Measurements from ENCODE around the gene KIRREL3.

Gene KIRREL3

DNA sequence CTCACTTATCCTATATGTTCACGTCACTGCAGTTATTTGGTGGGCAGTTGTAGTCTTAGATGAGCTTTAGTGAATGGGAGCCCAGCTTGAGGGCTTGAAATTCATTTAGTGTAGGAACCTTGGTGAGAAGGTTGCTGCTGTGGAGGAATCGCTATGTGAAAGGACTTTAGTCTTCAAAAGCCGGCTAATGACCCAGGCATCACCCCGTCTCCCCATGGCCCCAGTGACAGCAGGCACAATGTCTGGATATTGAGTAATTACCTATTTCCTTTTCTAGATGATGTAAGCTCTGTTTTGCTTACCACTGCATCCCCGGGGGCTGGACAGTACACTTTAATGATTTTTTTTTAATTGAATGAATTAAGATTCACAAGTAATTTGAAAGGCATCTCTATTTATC, 361.9 kb downstream of the KIRREL3 start:
- no peak overlapping the region for H3K4me3 ChIP-seq (ENCODE audit: low read depth, low read length)
- no peak for DNase-seq (ENCODE audit: low read depth, low spot score)
- CTCF ChIA-PET = interaction anchor here (0.6 to 3.7 kb wide), 7 partner anchors 10 to 353 kb away, joined by 3 to 19 read pairs (median 5); no protein-coding TSS in a partner anchor
- POLR2A ChIA-PET = interaction anchor here (1.6 kb wide), 1 partner anchor 353 kb away, joined by 7 read pairs; no protein-coding TSS in a partner anchor
- TF ChIP-seq, protein P1, sequence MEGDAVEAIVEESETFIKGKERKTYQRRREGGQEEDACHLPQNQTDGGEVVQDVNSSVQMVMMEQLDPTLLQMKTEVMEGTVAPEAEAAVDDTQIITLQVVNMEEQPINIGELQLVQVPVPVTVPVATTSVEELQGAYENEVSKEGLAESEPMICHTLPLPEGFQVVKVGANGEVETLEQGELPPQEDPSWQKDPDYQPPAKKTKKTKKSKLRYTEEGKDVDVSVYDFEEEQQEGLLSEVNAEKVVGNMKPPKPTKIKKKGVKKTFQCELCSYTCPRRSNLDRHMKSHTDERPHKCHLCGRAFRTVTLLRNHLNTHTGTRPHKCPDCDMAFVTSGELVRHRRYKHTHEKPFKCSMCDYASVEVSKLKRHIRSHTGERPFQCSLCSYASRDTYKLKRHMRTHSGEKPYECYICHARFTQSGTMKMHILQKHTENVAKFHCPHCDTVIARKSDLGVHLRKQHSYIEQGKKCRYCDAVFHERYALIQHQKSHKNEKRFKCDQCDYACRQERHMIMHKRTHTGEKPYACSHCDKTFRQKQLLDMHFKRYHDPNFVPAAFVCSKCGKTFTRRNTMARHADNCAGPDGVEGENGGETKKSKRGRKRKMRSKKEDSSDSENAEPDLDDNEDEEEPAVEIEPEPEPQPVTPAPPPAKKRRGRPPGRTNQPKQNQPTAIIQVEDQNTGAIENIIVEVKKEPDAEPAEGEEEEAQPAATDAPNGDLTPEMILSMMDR (IDR thresholded peaks at IDR 0.05; ENCODE audit: insufficient read depth, low read length, missing control alignments) = no peak

- DNase-seq (ENCODE audit: low read depth, low spot score) = peak; percentile 92
- H3K4me3 ChIP-seq (ENCODE audit: low read depth, low read length) = no peak overlapping the region
- ChIA-PET CTCF (interaction anchor here (0.8 to 3.7 kb wide), 6 partner anchors 10 to 352 kb away, joined by 3 to 19 read pairs (median 6); no protein-coding TSS in a partner anchor), POLR2A (interaction anchor here (0.5 to 1.6 kb wide), 5 partner anchors 9 to 354 kb away, joined by 3 to 16 read pairs (median 5); no protein-coding TSS in a partner anchor)
- TF ChIP-seq, protein P1 (IDR thresholded peaks at IDR 0.05; ENCODE audit: insufficient read depth, low read length, missing control alignments) = no peak
These were observed 362.8 kb downstream of the KIRREL3 start for GRCh38 chr11:126637795-126638175.

GRCh38 chr11:126636911-126637794, 363.4 kb downstream of the KIRREL3 start:
- H3K4me3 ChIP-seq (ENCODE audit: low read depth, low read length) = no peak overlapping the region
- ChIA-PET CTCF (interaction anchor here (0.8 to 3.7 kb wide), 5 partner anchors 9 to 353 kb away, joined by 3 to 19 read pairs (median 6); no protein-coding TSS in a partner anchor), POLR2A (interaction anchor here (0.7 to 1.6 kb wide), 4 partner anchors 10 to 355 kb away, joined by 3 to 16 read pairs (median 6); no protein-coding TSS in a partner anchor)
- DNase-seq (ENCODE audit: low read depth, low spot score) = peak; percentile 69
- TF ChIP-seq, protein P1 (IDR thresholded peaks at IDR 0.05; ENCODE audit: insufficient read depth, low read length, missing control alignments) = no peak

GRCh38 chr11:126635511-126635910, 365.1 kb downstream of the KIRREL3 start:
- TF ChIP-seq, protein P1 (IDR thresholded peaks at IDR 0.05; ENCODE audit: insufficient read depth, low read length, missing control alignments) = no peak
- ChIA-PET POLR2A (no interaction called here), CTCF (interaction anchor here (0.9 to 1.4 kb wide), 2 partner anchors 35 to 356 kb away, joined by 3 to 4 read pairs; no protein-coding TSS in a partner anchor)
- H3K4me3 ChIP-seq (ENCODE audit: low read depth, low read length) = no peak overlapping the region
- no peak for DNase-seq (ENCODE audit: low read depth, low spot score)

GRCh38 chr11:126634963-126635362, 365.6 kb downstream of the KIRREL3 start:
- H3K4me3 ChIP-seq (ENCODE audit: low read depth, low read length) = no peak overlapping the region
- TF ChIP-seq, protein P1 (IDR thresholded peaks at IDR 0.05; ENCODE audit: insufficient read depth, low read length, missing control alignments) = no peak
- POLR2A ChIA-PET = no interaction called here
- CTCF ChIA-PET = interaction anchor here (1.1 kb wide), 1 partner anchor 356 kb away, joined by 3 read pairs; no protein-coding TSS in a partner anchor
- DNase-seq (ENCODE audit: low read depth, low spot score) = no peak

- DNase-seq (ENCODE audit: low read depth, low spot score) = no peak
- TF ChIP-seq, protein P1 (IDR thresholded peaks at IDR 0.05; ENCODE audit: insufficient read depth, low read length, missing control alignments) = no peak
- ChIA-PET POLR2A (no interaction called here), CTCF (interaction anchor here (3.4 kb wide), 1 partner anchor 26 kb away, joined by 15 read pairs; no protein-coding TSS in a partner anchor)
- H3K4me3 ChIP-seq (ENCODE audit: low read depth, low read length) = no peak overlapping the region
These were observed 367.2 kb downstream of the KIRREL3 start for GRCh38 chr11:126633330-126633729.
